GM18517 (cell line): ENCODE results near the gene SLC26A3.

Experiments used
- ATAC-seq: cut with Tn5 transposase; IDR thresholded peaks from one replicate; pipeline ENCODE4 v1.9.1; 2021; ENCODE audit warnings: mild to moderate bottlenecking, moderate library complexity; ENCODE audit not compliant: unreplicated experiment

The SLC26A3 gene

GRCh38 chr7:107816011-107816566 lies 13.1 kb upstream of the SLC26A3 start:
- ATAC-seq = no peak

- no peak for ATAC-seq
These were observed 12.3 kb upstream of the SLC26A3 start for GRCh38 chr7:107815254-107815882.

GRCh38 chr7:107813524-107813923 lies 10.5 kb upstream of the SLC26A3 start:
- no peak for ATAC-seq

GRCh38 chr7:107811934-107812333 lies 8.9 kb upstream of the SLC26A3 start:
- no peak for ATAC-seq

- ATAC-seq = no peak
These were observed 7.6 kb upstream of the SLC26A3 start for GRCh38 chr7:107810626-107811025.

- ATAC-seq = no peak
These were observed 6.2 kb upstream of the SLC26A3 start for GRCh38 chr7:107809179-107809578.

- no peak for ATAC-seq
These were observed 3.3 kb downstream of the SLC26A3 start for GRCh38 chr7:107799647-107800264.

- no peak for ATAC-seq
These were observed 10.7 kb downstream of the SLC26A3 start for GRCh38 chr7:107792364-107792763.

- ATAC-seq = no peak
These were observed 13.4 kb downstream of the SLC26A3 start for GRCh38 chr7:107789647-107790046.

- ATAC-seq = no peak
These were observed 14.4 kb downstream of the SLC26A3 start for GRCh38 chr7:107788662-107789061.

- no peak for ATAC-seq
These were observed 14.8 kb downstream of the SLC26A3 start for GRCh38 chr7:107788216-107788615.

GRCh38 chr7:107785926-107786325 lies 17.1 kb downstream of the SLC26A3 start:
- no peak for ATAC-seq

GRCh38 chr7:107785170-107785569 lies 17.9 kb downstream of the SLC26A3 start:
- no peak for ATAC-seq

- ATAC-seq = no peak
These were observed 19.4 kb downstream of the SLC26A3 start for GRCh38 chr7:107783648-107784047.

GRCh38 chr7:107782374-107782773 lies 20.6 kb downstream of the SLC26A3 start:
- ATAC-seq = no peak

- no peak for ATAC-seq
These were observed 23.4 kb downstream of the SLC26A3 start for GRCh38 chr7:107779647-107780099.

- no peak for ATAC-seq
These were observed 24.7 kb downstream of the SLC26A3 start for GRCh38 chr7:107778283-107778682.

- no peak for ATAC-seq
These were observed 25.3 kb downstream of the SLC26A3 start for GRCh38 chr7:107777702-107778101.

GRCh38 chr7:107773027-107773426 lies 30.0 kb downstream of the SLC26A3 start:
- no peak for ATAC-seq

- no peak for ATAC-seq
These were observed 34.8 kb downstream of the SLC26A3 start for GRCh38 chr7:107768263-107768662.

- ATAC-seq = no peak
These were observed 35.6 kb downstream of the SLC26A3 start for GRCh38 chr7:107767391-107767790.

GRCh38 chr7:107758667-107759066 lies 44.4 kb downstream of the SLC26A3 start:
- no peak for ATAC-seq
